GM12892 (cell line): ENCODE data around the gene LDLRAD4.

Experiments
- DNase-seq: peaks from one replicate; pipeline ENCODE4 v3.0.0; 2011; ENCODE audit not compliant: insufficient read length
- FAIRE-seq: peaks from 2 replicates; lab custom pipeline; 2011; peaks lifted over from hg19 to GRCh38; lab: Jason Lieb, UNC
- POLR2A ChIP-seq: IDR thresholded peaks from 2 replicates; pipeline ENCODE4 v1.6.1; 2011; ENCODE audit warnings: low read depth, low read length, control low read depth
- POLR2AphosphoS5 ChIP-seq: IDR thresholded peaks from 2 replicates; pipeline ENCODE4 v1.6.1; 2011; ENCODE audit warnings: low read depth, low read length, control low read depth
- TAF1 ChIP-seq: IDR thresholded peaks from 2 replicates; pipeline ENCODE4 v1.6.1; 2011; ENCODE audit warnings: low read depth, mild to moderate bottlenecking, control low read depth, low read length, borderline replicate concordance

Gene LDLRAD4

GRCh38 chr18:13233787-13234783, 15.5 kb downstream of the LDLRAD4 start:
- TF ChIP-seq POLR2AphosphoS5 (no peak), POLR2A (no peak), TAF1 (no peak)
- no peak for FAIRE-seq
- DNase-seq: no peak

- no peak for DNase-seq
- TF ChIP-seq TAF1: no peak
- TF ChIP-seq POLR2A: no peak
- no peak for TF ChIP-seq POLR2AphosphoS5
- no peak for FAIRE-seq
These were observed 16.9 kb downstream of the LDLRAD4 start for GRCh38 chr18:13235421-13235831.

- TF ChIP-seq POLR2AphosphoS5: no peak
- no peak for TF ChIP-seq TAF1
- TF ChIP-seq POLR2A: no peak
- FAIRE-seq: no peak
- no peak for DNase-seq
These were observed 17.4 kb downstream of the LDLRAD4 start for GRCh38 chr18:13235981-13236380.

GRCh38 chr18:13236411-13236810, 17.9 kb downstream of the LDLRAD4 start:
- no peak for TF ChIP-seq POLR2AphosphoS5
- TF ChIP-seq TAF1: no peak
- TF ChIP-seq POLR2A: no peak
- DNase-seq (no peak), FAIRE-seq (no peak)

- no peak for DNase-seq
- FAIRE-seq: no peak
- TF ChIP-seq POLR2AphosphoS5 (no peak), TAF1 (no peak), POLR2A (no peak)
These were observed 18.5 kb downstream of the LDLRAD4 start for GRCh38 chr18:13237073-13237472.

GRCh38 chr18:13237641-13238040, 19.1 kb downstream of the LDLRAD4 start:
- DNase-seq (no peak), FAIRE-seq (no peak)
- TF ChIP-seq TAF1 (no peak), POLR2A (no peak), POLR2AphosphoS5 (no peak)

- no peak for FAIRE-seq
- no peak for TF ChIP-seq TAF1
- no peak for TF ChIP-seq POLR2AphosphoS5
- no peak for TF ChIP-seq POLR2A
- no peak for DNase-seq
These were observed 20.8 kb downstream of the LDLRAD4 start for GRCh38 chr18:13239171-13239956.

- TF ChIP-seq POLR2AphosphoS5: no peak
- TF ChIP-seq POLR2A: no peak
- TF ChIP-seq TAF1: no peak
- no peak for FAIRE-seq
- DNase-seq: no peak
These were observed 21.6 kb downstream of the LDLRAD4 start for GRCh38 chr18:13240060-13240725.

GRCh38 chr18:13241083-13241892, 22.7 kb downstream of the LDLRAD4 start:
- FAIRE-seq: no peak
- no peak for TF ChIP-seq POLR2A
- no peak for TF ChIP-seq TAF1
- no peak for TF ChIP-seq POLR2AphosphoS5
- no peak for DNase-seq

- DNase-seq (no peak), FAIRE-seq (no peak)
- no peak for TF ChIP-seq TAF1
- no peak for TF ChIP-seq POLR2A
These were observed 23.3 kb downstream of the LDLRAD4 start for GRCh38 chr18:13241893-13242175.

- no peak for TF ChIP-seq POLR2AphosphoS5
- no peak for TF ChIP-seq POLR2A
- TF ChIP-seq TAF1: no peak
- FAIRE-seq (no peak), DNase-seq (no peak)
These were observed 24.2 kb downstream of the LDLRAD4 start for GRCh38 chr18:13242797-13243196.

GRCh38 chr18:13243363-13243762, 24.8 kb downstream of the LDLRAD4 start:
- no peak for TF ChIP-seq POLR2AphosphoS5
- TF ChIP-seq TAF1: no peak
- TF ChIP-seq POLR2A: no peak
- no peak for DNase-seq
- FAIRE-seq: no peak
